OCI-LY3 (cell line): Measurements from ENCODE around the gene CNGB1.

Source experiments
- H2AFZ ChIP-seq: fragments of 200-600, 300-600 bp; shearing (Covaris generic); 2 replicates; pipeline ENCODE4 v1.6.0; 2014; ENCODE audit warnings: antibody characterized with exemption, low read depth, low read length
- H3K27ac ChIP-seq: fragments of 200-600, 300-600 bp; sonication (generic); 2 replicates; pipeline ENCODE4 v1.5.1; 2014; ENCODE audit warnings: mild to moderate bottlenecking, low read length, moderate library complexity, mixed read lengths
- H3K27me3 ChIP-seq: fragments of 200-600, 300-600 bp; sonication (generic); 2 replicates; pipeline ENCODE4 v1.6.1; 2014; ENCODE audit warnings: low read depth, low read length, mixed read lengths
- H3K36me3 ChIP-seq: fragments of 200-600, 300-600 bp; sonication (generic); replicated peaks from 2 replicates; pipeline ENCODE3; 2014; ENCODE audit warnings: low read depth, low read length, mixed read lengths
- H3K4me1 ChIP-seq: fragments of 300-600, 200-600 bp; sonication (generic); 2 replicates; pipeline ENCODE4 v1.6.1; 2014; ENCODE audit warnings: low read length, mixed read lengths
- H3K4me2 ChIP-seq: fragments of 200-600, 300-600 bp; sonication (generic); 2 replicates; pipeline ENCODE4 v1.6.1; 2014; ENCODE audit warnings: low read length, mixed read lengths
- H3K4me3 ChIP-seq: fragments of 300-600, 200-600 bp; sonication (generic); 2 replicates; pipeline ENCODE4 v1.5.1; 2014; ENCODE audit warnings: antibody characterized with exemption, mild to moderate bottlenecking, low read length, moderate library complexity
- H3K79me2 ChIP-seq: fragments of 300-600, 200-600 bp; shearing (Covaris generic); 2 replicates; pipeline ENCODE4 v1.6.1; 2014; ENCODE audit warnings: mild to moderate bottlenecking, low read length, mixed read lengths
- H3K9ac ChIP-seq: fragments of 300-600, 200-600 bp; shearing (Covaris generic); 2 replicates; pipeline ENCODE4 v1.6.0; 2014; ENCODE audit warnings: mild to moderate bottlenecking, low read length, moderate library complexity
- H3K9me3 ChIP-seq: fragments of 200-600, 300-600 bp; shearing (Covaris generic); 2 replicates; pipeline ENCODE4 v1.6.1; 2014; ENCODE audit warnings: low read length, mixed read lengths; ENCODE audit not compliant: insufficient read depth
- H4K20me1 ChIP-seq: fragments of 200-600, 300-600 bp; sonication (generic); 2 replicates; pipeline ENCODE4 v1.6.1; 2016; ENCODE audit warnings: low read length, mixed read lengths; ENCODE audit not compliant: insufficient read depth
- CTCF ChIP-seq: fragments of 200-600, 300-600 bp; sonication (generic); IDR thresholded peaks from 2 replicates; pipeline ENCODE4 v1.5.1; 2014; ENCODE audit warnings: antibody characterized with exemption, low read length, low read depth
- EZH2phosphoT487 ChIP-seq: fragments of 200-600 bp; shearing (Covaris generic); IDR thresholded peaks from 2 replicates; pipeline ENCODE4 v1.6.1; 2018; ENCODE audit warnings: antibody characterized with exemption, mixed run types, low read depth

The CNGB1 gene

GRCh38 chr16:57871456-57871855 is 99.5 kb downstream of the CNGB1 start:
- Histone ChIP-seq H3K9ac (no peak overlapping the region), H3K36me3 (no peaks in the 10 kb centered on the region), H3K9me3 (no peaks in the 10 kb centered on the region), H3K4me3 (no peak overlapping the region), H4K20me1 (no peaks in the 10 kb centered on the region), H3K27ac (no peak overlapping the region), H3K4me2 (no peak overlapping the region), H3K79me2 (no peaks in the 10 kb centered on the region), H3K4me1 (peaks cover 15% of the 10 kb centered on the region), H2AFZ (no peak overlapping the region), H3K27me3 (peaks cover 15% of the 10 kb centered on the region; the same call in 1 of the 2 replicates)
- TF ChIP-seq EZH2phosphoT487 = no peak
- TF ChIP-seq CTCF = no peak

GRCh38 chr16:57870753-57871454 is 100.0 kb downstream of the CNGB1 start:
- peaks cover 10% of the 10 kb centered on the region for H3K4me1 ChIP-seq
- TF ChIP-seq EZH2phosphoT487 = no peak
- TF ChIP-seq CTCF = no peak
- H3K79me2 ChIP-seq = no peaks in the 10 kb centered on the region
- no peak overlapping the region for H3K27ac ChIP-seq
- H3K4me2 ChIP-seq = no peak overlapping the region
- H3K27me3 ChIP-seq = peaks cover 15% of the 10 kb centered on the region; the same call in 1 of the 2 replicates
- no peaks in the 10 kb centered on the region for H3K9me3 ChIP-seq
- H4K20me1 ChIP-seq = no peaks in the 10 kb centered on the region
- no peak overlapping the region for H3K9ac ChIP-seq
- H2AFZ ChIP-seq = no peak overlapping the region
- no peak overlapping the region for H3K4me3 ChIP-seq
- no peaks in the 10 kb centered on the region for H3K36me3 ChIP-seq

- peaks cover 10% of the 10 kb centered on the region for H3K4me1 ChIP-seq
- no peaks in the 10 kb centered on the region for H3K79me2 ChIP-seq
- no peak overlapping the region for H3K4me3 ChIP-seq
- H4K20me1 ChIP-seq = no peaks in the 10 kb centered on the region
- no peak overlapping the region for H3K4me2 ChIP-seq
- H3K9ac ChIP-seq = no peak overlapping the region
- TF ChIP-seq CTCF (no peak), EZH2phosphoT487 (no peak)
- no peaks in the 10 kb centered on the region for H3K36me3 ChIP-seq
- H3K27me3 ChIP-seq = peaks cover 9% of the 10 kb centered on the region; the same call in 1 of the 2 replicates
- H2AFZ ChIP-seq = no peak overlapping the region
- H3K27ac ChIP-seq = no peak overlapping the region
- no peaks in the 10 kb centered on the region for H3K9me3 ChIP-seq
These were observed 101.9 kb downstream of the CNGB1 start for GRCh38 chr16:57868913-57869520.

- TF ChIP-seq CTCF = no peak
- no peak for TF ChIP-seq EZH2phosphoT487
- Histone ChIP-seq H3K27ac (no peak overlapping the region), H3K79me2 (no peaks in the 10 kb centered on the region), H3K36me3 (no peaks in the 10 kb centered on the region), H3K9ac (no peak overlapping the region), H3K4me2 (no peak overlapping the region), H4K20me1 (no peaks in the 10 kb centered on the region), H3K4me1 (peaks cover 10% of the 10 kb centered on the region), H3K9me3 (no peaks in the 10 kb centered on the region), H2AFZ (no peak overlapping the region), H3K4me3 (no peak overlapping the region), H3K27me3 (peaks cover 20% of the 10 kb centered on the region)
These were observed 103.8 kb downstream of the CNGB1 start for GRCh38 chr16:57867000-57867561.
